GM20000 (cell line): Measurements from ENCODE around the gene TP53AIP1.

Experiments used
- DNase-seq: peaks from one replicate; pipeline ENCODE4 v3.0.0; 2012; ENCODE audit warnings: low spot score
- CTCF ChIP-seq: IDR thresholded peaks from 2 replicates; pipeline ENCODE4 v1.5.1; 2012; ENCODE audit warnings: mild to moderate bottlenecking, control low read depth; ENCODE audit errors: extremely low read depth, missing control alignments

The TP53AIP1 gene

GRCh38 chr11:128888034-128888985 lies 54.4 kb downstream of the TP53AIP1 start:
- no peak for TF ChIP-seq CTCF
- DNase-seq = no peak

- no peak for TF ChIP-seq CTCF
- DNase-seq = no peak
Observed at GRCh38 chr11:128886406-128887124, 56.1 kb downstream of the TP53AIP1 start.
